ENCODE data around the gene HOXD11. TPM values are rescaled to one million over a fixed set of nuclear protein-coding genes. Genes with fewer than 3 reads are reported as not detected.

HOXD11 gene
- total RNA-seq, 4 donors from 2014 or later, result 0.88 to 34.6 (median 8.6) TPM; not detected in 1

GRCh38 chr2:176068419-176068832 lies 38.7 kb upstream of the HOXD11 start:
- no peak for TF ChIP-seq POLR2A (IDR thresholded peaks at IDR 0.05)
- TF ChIP-seq, protein P1, sequence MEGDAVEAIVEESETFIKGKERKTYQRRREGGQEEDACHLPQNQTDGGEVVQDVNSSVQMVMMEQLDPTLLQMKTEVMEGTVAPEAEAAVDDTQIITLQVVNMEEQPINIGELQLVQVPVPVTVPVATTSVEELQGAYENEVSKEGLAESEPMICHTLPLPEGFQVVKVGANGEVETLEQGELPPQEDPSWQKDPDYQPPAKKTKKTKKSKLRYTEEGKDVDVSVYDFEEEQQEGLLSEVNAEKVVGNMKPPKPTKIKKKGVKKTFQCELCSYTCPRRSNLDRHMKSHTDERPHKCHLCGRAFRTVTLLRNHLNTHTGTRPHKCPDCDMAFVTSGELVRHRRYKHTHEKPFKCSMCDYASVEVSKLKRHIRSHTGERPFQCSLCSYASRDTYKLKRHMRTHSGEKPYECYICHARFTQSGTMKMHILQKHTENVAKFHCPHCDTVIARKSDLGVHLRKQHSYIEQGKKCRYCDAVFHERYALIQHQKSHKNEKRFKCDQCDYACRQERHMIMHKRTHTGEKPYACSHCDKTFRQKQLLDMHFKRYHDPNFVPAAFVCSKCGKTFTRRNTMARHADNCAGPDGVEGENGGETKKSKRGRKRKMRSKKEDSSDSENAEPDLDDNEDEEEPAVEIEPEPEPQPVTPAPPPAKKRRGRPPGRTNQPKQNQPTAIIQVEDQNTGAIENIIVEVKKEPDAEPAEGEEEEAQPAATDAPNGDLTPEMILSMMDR (IDR thresholded peaks at IDR 0.05), result no peak
- H3K4me3 ChIP-seq, result no peak overlapping the region
- H3K27ac ChIP-seq, result no peak overlapping the region
- no peak for DNase-seq
- peaks cover 29 to 82% of the 10 kb centered on the region in 2 donors for H3K27me3 ChIP-seq
- H3K4me1 ChIP-seq, result peaks cover 0 to 13% of the 10 kb centered on the region in 2 donors
- no peaks in the 10 kb centered on the region for H3K36me3 ChIP-seq
- intact Hi-C loops (cut with DNase I; ENCODE audit: low total_unique reads), result no loop called here
- no peaks in the 10 kb centered on the region for H3K9me3 ChIP-seq

- no peak for DNase-seq
- TF ChIP-seq, protein P1 (IDR thresholded peaks at IDR 0.05), result no peak
- no peak for TF ChIP-seq POLR2A (IDR thresholded peaks at IDR 0.05)
Observed at GRCh38 chr2:176071330-176072291, 35.5 kb upstream of the HOXD11 start.

DNA sequence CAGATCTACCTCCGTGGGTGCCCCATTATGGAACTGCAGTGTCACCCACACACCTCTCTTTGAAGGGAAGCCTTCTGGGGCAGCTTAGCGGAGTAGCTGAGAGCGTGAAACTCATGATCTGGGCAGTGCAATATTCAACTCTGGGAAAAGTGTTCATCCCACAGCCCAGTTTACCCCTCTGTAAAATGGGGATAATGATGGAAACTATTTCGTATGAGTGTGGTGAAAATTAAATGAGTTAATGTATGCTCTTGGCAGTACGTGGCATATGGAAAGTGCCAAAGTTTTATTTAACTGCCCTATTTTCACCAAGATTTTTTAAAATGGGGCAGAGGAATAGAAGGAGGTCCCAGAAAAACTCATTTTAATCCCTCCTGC lies 34.8 kb upstream of the HOXD11 start:
- no peak overlapping the region for H3K27ac ChIP-seq
- intact Hi-C loops (cut with DNase I; ENCODE audit: low total_unique reads), result no loop called here
- H3K4me3 ChIP-seq, result no peak overlapping the region
- TF ChIP-seq, protein P1 (IDR thresholded peaks at IDR 0.05), result no peak
- TF ChIP-seq POLR2A (IDR thresholded peaks at IDR 0.05), result no peak
- no peaks in the 10 kb centered on the region for H3K9me3 ChIP-seq
- H3K4me1 ChIP-seq, result peaks cover 0 to 9% of the 10 kb centered on the region in 2 donors
- DNase-seq, result no peak
- no peaks in the 10 kb centered on the region for H3K36me3 ChIP-seq
- H3K27me3 ChIP-seq, result peaks cover 31 to 96% of the 10 kb centered on the region in 2 donors

More at GRCh38 chr2:176071330-176072291, 35.5 kb upstream of the HOXD11 start:
- Histone ChIP-seq H3K9me3 (no peaks in the 10 kb centered on the region), H3K4me3 (no peak overlapping the region), H3K36me3 (no peaks in the 10 kb centered on the region), H3K27ac (no peak overlapping the region), H3K27me3 (peaks cover 30 to 96% of the 10 kb centered on the region in 2 donors), H3K4me1 (peaks cover 0 to 13% of the 10 kb centered on the region in 2 donors)
- intact Hi-C loops (cut with DNase I; ENCODE audit: low total_unique reads), result no loop called here

DNA sequence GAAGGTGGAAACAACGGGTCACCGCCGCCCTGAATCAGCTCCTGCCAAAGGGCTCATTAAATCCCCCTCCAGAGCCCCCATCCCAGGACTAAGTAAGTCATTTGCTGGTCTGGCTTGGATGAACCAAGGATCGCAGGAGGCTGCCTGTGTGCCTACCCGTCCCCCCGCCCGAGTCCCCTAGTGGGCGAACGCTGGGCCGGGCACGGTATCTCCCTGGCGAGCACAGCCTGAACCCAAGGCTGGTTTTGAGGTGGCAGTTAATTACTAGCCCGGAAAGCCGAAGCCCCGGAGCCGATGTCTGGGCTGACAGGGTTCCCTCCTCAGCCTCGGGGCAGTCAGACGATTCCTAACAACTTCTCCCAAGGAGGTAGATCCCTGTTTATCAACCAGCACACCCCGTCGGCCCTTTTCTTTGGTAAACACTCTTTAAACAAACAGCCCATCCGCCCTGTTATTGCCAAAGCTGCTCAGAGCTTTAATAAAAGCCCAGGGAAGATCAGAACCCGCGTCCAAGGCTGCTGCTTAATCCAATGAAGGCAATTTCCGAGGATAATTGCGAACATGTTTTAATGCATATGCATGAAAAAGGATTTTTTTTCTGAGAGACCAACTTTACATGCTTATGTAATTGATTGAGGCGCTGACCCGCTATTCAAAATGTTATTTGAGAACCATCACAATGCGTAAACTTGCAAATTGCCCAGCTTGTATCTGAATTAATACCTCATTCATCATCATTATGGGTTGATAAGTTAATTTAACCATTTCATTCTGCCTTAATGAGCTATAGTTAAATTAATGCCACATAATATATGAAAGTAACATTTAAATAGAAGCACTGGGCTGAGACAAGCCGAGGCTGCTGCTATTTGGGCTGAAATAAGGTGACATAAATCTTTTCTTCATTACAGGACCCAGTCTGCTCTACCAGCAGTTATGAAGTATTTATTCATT lies 33.9 kb upstream of the HOXD11 start:
- no peak for TF ChIP-seq POLR2A (IDR thresholded peaks at IDR 0.05)
- TF ChIP-seq, protein P1 (IDR thresholded peaks at IDR 0.05), result no peak
- Histone ChIP-seq H3K27ac (no peak overlapping the region), H3K36me3 (no peaks in the 10 kb centered on the region), H3K27me3 (peaks cover 30 to 96% of the 10 kb centered on the region in 2 donors), H3K9me3 (no peaks in the 10 kb centered on the region), H3K4me3 (no peak overlapping the region), H3K4me1 (peaks cover 0 to 5% of the 10 kb centered on the region in 2 donors)
- no peak for DNase-seq
- intact Hi-C loops (cut with DNase I; ENCODE audit: low total_unique reads), result no loop called here
